ENCODE results near the gene STARD10.

- TF ChIP-seq CTCF (IDR thresholded peaks at IDR 0.05) (no peak), POLR2A (IDR thresholded peaks at IDR 0.05) (no peak)
Observed at GRCh38 chr11:72824811-72825505, 31.1 kb upstream of the STARD10 start.

Data from testis (tissue), 2 donors.